GM18498 (cell line): ENCODE data around the gene GCNT2.
"Not testable (repeated sequence)": the region's sequence is repeated elsewhere in the genome, so short reads cannot be mapped to it uniquely, and the experiment has no call there.

ENCODE experiments used
- ATAC-seq: cut with Tn5 transposase; IDR thresholded peaks from one replicate; pipeline ENCODE4 v1.9.1; 2021; ENCODE audit warnings: mild to moderate bottlenecking, moderate library complexity; ENCODE audit not compliant: unreplicated experiment

The GCNT2 gene

DNA sequence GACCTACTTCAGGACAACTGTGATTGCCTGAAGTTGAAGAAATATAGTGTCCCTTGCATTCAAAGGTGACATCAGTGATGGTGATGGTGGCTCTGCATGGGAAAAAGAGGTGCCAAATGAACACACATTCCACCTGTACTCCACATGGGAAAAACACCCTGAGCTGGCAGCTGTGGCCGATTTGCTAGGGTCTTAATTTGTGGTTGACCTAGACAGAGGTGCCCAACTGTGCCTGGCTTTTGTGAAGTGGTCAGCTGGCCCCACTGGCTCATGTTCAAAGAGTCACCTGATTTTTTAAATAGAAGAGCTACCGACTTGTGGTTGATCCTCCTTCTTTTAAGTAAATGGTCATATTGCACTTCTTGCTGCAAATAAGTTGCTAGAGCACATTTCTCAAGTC, 7.6 kb upstream of the GCNT2 start:
- no peak for ATAC-seq

DNA sequence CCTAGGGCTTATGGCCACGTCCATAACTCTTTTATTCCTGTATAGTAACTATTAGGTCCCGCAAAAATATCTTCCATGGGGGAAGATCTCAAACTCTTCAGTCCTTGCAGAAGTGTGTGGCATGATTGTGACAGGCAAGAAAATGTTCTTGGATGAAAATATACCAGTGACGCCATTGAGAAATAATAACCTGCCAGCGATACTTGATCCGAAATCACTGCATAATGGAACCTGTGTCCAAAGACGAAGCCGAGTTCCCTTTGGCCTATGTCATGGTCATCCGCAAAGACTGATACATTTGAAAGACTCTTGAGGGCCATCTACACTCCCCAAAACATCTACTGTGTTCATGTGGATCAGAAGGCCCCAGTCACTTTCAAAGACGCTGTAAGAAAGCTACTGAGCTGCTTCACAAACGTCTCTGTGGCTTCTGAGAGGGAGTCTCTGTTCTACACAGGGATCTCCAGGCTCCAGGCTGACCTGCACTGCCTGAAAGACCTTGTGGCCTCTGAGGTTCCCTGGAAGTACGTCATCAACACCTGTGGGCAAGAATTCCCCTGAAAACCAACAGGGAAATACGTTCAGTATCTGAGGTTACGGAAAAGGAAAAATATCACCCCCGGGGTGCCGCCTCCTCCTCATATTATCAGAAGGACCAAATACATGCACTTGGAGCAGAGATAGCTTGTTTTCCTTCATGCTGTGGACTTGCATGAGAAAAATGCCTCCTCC, 6.9 kb upstream of the GCNT2 start:
- ATAC-seq = no peak

DNA sequence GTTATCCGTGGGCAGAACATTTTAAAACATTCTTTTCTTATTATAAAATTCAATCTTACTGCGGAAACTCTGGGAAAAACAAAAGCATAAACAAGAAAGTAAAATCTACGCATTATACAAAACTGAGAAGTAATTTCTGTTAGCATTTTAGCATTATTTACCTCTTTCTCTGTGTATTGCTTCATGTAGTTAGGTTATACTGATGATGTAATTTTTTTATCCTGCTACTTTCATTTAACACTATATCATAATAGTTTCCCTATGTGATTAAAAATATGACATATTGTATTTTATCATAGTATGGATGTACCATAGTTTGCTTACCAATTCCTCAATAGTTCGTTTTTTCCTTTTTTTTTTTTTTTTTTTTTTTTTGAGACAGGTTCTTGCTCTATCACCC, 4.2 kb upstream of the GCNT2 start:
- no peak for ATAC-seq

DNA sequence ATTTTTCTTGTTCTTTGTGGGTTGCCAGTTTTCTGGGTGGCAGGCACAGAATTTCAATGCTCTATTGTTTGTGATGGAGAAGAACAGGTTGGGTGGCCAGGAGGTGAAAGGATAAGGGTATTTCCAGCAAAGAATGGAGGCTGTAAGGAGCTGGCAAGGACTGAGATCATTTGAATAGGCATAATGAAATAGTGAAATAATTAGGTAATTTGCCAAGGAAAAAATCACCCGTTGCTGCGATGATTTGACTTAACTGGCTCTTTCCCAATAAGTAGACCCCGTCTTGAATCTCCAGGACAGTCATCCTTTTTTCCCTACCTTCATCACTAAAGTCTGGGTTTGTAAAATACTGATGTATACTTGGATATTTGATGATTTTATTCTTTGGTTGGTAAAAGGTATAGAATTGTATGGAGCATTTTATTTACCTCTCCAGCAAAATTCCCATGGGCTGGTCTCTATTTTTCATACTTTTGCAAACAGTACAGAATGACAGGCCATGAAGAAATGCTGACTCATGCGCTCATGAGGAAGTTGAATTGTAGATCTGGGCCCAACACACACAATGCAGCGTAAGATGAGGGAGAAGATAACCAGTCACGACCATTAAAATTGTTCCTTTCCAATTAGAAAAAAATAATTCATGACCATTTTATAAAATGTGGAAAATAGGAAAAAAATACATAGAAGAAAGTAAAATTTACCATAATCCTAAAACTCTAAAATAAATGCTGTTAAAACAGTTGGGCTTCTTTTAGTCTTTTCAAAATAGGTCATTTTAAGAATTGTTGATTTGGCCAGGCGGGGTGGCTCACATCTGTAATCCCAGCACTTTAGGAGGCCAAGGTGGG, 2.4 kb upstream of the GCNT2 start:
- no peak for ATAC-seq

DNA sequence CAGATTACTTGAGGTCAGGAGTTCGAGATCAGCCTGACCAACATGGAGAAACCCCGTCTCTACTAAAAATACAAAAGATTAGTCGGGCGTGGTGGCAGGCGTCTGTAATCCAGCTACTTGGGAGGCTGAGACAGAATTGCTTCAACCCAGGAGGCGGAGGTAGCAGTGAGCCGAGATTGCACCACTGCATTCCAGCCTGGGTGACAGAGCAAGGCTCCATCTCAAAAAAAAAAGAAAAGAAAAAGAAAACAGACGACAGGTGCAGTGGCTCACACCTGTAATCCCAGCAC, 1.8 kb upstream of the GCNT2 start:
- ATAC-seq = not testable (repeated sequence)

DNA sequence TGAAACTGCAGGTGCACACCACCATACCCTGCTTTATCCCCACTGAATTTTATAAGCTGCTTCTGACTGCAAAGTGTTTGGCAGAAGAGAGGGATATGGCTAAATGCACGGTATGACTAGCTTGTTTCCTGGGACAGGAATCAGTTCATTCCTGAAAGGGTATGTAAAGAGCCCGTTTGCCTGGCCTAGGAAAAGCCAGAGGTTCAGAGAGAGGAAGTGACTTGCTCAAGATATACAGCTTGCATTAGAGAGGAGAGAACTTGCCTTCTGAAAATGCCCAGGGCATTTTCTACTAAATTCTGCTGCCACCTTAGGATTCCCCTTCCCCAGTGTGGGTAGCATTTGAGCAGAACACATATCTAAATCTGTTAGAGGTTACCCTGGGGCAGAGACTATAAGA, 683 bp upstream of the GCNT2 start:
- no peak for ATAC-seq

DNA sequence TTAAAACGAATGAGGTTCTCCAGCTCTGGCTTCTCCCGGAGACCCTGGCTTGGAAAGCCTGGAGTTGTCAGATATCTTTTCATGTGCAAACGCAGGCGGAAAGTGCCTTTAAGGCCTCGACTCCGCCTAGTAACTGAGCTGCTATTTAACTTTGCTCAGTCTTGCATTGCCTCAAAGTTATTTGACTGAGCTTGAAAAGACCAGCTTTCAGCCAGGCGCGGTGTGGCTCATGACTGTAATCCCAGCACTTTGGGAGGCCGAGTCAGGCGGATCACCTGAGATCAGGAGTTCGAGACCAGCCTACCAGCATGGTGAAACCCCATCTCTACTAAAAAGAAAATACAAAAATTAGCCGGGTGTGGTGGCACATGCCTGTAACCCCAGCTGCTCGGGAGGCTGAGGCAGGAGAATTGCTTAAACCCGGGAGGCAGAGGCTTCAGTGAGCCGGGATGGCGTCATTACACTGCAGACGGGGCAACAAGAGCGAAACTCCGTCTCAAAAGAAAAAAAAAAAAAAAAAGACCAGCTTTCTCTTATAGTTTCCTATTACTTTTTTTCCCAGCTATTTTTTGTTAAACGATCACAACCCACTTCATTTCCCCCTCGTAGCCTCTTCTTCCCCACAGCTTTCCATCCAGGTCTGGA, 1.9 kb downstream of the GCNT2 start:
- no peak for ATAC-seq

DNA sequence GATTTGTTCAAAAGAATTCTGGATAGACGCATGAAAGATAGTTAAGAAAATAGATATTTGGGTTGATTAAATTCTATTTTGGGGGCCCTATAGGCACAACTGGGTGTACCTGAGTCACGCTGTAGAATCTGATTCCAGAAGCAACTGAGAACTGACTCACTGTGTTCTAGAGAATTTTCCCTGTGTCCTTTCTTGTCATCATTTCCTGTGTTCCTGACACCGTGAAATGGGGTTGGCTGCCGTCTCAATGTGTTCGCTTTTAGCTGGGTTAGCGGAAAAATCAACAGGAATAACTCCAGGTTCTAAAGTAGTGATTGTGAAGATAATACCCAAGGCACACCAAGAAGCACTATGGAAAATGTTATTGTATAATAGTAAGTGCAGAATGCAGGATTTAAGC, 5.0 kb downstream of the GCNT2 start:
- ATAC-seq = no peak

DNA sequence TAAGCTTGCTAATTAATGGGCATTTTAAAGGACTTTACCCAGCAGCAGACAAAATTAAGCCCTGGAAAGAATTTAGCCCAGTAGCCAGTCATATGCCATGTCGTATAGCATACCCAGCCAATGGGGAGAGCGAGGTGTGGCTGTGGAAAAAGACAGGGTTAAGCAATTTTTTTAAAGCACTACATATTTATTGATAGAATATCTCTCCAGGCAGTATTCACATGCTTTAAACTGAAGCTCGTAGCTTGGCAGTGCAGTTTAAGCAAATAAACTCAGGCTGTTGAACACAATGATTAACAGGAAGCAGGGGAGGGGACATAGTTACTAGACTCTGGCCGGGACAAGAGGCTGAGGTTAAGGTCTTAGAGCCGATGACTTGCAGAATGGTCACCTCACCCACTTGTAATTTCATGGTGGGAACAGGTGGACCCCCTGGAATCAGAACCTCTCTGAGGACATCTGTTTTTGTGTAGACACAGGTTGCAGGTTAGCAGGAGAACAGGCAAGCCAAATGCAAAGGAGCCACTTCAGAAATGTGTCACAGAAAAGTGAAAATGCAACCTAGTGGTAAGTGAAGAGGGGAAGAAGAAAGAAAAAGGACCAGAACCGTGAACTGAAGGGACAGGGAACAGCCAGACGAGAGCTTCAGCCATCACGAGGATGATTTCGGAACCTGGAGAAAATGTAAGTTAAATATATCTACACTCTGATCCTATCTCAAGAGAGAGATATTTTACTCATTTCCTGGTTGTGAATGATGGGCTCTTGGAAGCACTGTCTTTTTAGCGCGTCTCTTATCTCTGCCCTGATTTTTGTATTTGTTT, 7.2 kb downstream of the GCNT2 start:
- ATAC-seq = peak; percentile 67

DNA sequence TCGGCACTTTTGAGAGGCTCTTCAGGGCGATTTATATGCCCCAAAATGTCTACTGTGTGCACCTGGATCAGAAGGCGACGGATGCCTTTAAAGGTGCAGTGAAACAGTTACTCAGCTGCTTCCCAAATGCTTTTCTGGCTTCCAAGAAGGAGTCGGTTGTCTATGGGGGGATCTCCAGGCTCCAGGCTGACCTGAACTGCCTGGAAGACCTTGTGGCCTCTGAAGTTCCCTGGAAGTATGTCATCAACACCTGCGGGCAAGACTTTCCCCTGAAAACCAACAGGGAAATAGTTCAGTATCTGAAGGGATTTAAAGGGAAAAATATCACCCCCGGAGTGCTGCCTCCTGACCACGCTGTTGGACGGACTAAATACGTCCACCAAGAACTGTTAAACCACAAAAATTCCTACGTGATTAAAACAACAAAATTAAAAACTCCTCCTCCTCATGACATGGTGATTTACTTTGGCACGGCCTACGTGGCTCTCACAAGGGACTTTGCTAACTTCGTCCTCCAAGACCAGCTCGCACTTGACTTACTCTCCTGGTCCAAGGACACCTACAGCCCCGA, 8.2 kb downstream of the GCNT2 start:
- ATAC-seq = no peak

DNA sequence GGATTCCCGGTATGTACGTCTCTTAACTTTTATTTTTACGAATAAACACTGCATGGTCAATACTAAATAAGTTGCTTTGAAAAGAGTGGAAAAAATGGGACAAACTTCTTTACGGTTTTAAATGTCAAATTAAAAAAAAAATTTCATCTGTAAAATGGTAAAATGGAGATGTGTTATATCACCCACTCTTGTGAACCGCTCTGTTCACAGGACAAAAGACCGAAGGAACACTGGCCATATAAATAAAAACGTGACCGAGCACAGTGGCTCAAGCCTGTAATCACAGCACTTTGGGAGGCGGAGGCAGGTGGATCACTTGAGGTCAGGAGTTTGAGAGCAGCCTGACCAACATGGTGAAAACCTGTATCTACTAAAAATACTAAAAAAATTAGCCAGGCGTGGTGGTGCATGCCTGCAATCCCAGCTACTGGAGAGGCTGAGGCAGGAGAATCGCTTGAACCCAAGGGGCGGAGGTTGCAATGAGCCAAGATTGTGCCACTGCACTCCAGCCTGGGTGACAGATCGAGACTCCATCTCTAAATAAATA, 8.8 kb downstream of the GCNT2 start:
- not testable (repeated sequence) for ATAC-seq

DNA sequence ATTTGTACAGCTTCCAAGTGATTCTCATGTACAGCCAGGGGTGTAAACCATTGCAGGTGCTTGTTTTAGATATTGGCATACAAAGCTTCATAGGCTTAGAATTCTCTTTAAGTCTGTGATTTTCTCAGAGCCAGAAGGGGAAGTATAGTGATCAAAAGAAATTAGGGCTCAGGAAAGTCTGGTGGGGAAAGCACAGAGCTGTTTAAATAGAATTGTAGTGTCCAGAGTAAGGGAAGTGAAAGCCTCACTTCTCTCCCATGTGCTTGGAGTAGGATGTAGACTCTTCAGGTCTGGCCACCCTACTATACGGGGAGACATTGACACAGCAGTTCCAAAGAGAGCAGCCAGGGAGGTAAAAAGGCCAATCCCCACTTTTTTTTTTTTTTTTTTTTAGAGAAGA, 10.4 kb downstream of the GCNT2 start:
- no peak for ATAC-seq

DNA sequence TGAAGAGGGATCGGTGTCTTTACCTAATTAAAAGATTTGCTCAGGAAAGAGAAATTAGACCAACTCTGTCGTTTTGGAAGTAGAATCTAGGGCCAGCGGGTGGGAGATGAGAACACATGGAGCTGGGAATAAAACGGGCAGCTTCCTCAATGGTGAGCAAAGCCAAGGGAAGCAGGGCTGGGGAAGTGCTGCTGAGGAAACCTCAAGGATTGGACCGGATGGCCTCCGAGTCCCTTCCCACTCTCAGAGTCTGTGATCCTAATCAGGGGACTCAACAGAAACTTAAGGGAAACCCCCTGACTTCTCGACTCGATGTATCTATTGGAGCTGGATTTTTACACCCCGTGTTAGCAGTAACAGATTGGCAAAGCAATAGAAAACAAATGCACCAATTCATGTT, 10.8 kb downstream of the GCNT2 start:
- ATAC-seq = no peak

DNA sequence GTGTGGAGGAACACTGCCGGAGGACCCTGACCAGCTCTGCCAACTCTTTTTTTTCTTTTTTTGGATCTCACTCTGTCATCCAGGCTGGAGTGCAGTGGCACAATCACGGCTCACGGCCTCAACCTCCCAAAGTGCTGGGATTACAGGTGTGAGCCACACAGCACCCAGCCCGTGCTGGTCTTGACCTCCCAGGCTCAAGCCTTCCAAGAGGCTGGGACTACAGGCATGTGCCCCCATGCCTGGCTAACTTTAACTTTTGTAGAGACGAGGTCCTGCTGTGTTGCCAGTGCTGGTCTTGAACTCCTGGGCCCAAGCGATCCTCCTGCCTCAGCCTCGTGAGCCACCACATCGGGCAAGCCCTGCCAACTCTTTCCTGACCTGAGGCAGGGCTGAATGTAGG, 11.2 kb downstream of the GCNT2 start:
- no peak for ATAC-seq

DNA sequence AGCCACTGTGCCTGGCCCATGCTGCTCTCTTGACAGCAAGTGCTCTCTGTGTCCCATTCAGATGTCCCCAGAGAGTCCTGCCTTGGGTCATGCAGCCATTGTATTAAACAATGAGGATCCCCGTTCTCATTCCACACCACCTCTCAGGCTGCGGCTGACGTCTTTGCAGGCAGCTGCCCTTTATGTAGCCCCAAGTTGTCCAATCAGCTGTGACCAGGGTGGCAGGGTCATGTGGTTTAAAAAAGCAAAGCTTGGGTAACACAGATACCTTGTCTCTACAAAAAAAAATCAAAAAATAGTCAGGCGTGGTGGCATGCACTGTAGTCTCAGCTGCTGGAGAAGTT, 13.2 kb downstream of the GCNT2 start:
- peak; percentile 26 for ATAC-seq

DNA sequence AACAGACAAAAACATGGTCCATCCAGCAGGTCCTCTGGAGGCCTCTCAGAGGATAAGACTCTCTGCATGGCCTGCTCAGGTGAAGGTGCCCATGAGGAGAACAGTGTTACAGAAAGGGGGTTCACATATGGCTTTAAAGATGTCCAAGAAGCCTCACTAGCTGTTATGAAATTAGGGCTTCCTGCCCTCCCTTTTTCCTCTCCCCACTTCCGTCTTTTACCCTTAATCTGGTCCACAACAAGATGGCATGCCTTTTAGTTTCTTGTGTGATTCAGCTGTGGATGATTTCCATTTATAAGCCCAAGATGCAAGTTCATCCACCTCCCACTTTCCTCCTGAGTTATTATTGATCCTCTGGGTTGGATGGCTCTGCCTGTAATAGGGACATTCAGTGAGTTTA, 14.0 kb downstream of the GCNT2 start:
- ATAC-seq = no peak

DNA sequence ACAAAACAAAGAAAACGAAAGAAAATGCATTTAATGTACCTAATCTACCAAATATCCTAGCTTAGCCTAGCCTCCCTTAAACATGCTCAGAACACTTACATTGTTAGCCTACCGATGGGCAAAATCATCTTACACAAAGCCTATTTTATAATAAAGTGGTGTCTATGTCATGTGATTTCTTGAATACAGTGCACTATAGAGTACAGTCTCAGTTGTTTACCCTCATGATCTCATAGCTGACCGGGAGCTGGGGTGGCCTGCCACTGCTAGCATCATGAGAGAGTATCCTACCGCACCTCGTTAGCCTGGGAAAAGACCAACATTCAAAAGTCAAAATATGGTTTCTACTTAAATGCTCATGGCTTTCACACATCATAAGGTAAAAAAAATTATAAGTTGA, 16.6 kb downstream of the GCNT2 start:
- ATAC-seq = no peak

DNA sequence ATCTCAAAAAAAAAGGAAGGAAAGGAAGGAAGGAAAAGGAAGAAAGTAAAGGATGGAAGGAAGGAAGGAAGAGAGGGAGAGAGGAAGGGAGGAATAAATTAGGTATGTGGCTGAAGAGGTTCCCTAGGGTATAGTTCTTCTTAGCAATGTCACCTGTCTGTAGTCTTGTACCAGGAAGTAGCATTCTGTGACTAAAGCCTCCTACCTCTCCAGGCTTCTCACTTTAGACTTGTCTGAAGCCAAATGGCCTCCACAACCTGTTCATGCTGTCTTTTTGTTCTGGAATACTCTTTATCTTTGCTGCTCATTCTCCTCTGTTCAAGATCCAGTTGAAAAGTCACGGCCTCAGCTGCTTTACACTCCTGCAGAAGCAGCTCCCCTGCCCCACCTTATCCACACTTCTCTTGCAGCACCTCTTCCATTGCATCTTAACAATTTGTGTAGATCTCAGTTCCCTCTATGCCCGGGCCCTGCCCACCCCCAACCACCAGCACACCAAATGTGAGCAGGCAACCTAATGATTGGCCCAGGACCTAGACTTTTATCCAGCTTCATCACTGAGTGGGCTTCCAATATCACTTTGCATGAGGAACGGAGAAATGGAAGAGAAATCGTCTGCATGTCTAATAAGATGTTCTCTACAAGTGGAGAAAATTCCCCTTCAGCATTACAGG, 19.1 kb downstream of the GCNT2 start:
- ATAC-seq = no peak

DNA sequence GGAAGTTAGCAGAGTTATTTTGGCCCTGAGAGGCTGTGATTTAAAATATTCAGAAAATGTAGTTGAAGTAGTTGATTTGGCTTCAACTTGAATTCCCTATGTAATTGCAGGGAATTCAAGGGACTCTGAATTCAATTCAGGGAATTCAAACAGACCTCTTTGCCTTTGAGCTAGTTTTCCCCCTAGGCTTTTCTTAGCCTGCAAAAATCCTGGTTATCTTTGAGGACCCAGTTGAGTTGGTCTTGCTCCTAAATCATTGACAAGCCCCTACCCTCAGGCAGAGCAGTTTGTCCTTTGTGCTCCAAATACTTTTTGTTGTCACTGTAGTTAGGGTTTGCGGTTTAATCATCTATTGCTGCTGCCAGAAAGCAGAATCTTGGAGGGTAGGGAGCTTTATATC, 20.4 kb downstream of the GCNT2 start:
- no peak for ATAC-seq

DNA sequence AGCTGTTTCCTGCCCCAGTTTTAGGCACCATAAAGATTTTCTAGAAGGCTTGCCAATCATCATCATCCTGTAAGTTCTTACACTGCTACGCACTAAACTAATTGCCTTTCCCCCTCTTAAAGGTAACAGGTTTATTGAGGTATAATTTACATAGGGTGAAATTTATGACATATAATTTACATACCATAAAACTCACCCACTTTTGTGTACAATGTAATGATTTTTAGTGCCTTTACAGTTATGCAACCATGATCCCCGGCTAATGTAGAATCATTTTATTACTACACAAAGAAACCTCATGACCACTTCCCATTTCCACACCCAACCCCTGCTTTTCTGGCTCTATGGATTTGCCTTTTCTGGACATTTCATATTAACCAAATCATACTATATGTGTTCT, 21.1 kb downstream of the GCNT2 start:
- no peak for ATAC-seq
